Kidney (tissue), 14 donors: ENCODE data around the gene TMEM192. TPM values are rescaled to one million over a fixed set of nuclear protein-coding genes. Genes with fewer than 3 reads are reported as not detected.

ENCODE experiments used
- DNase-seq, 5 donors: peaks; one replicate each; pipeline ENCODE4 v3.0.0-alpha.2; 2013 to 2020
- FAIRE-seq: peaks from 2 replicates; lab custom pipeline; 2012; peaks lifted over from hg19 to GRCh38; lab: Jason Lieb, UNC
- H3K27ac ChIP-seq, 2 donors: one replicate each; pipeline ENCODE4 v1.7.0; 2013; ENCODE audit warnings: low read depth in 2 of 2, low read length in 2 of 2, inconsistent platforms in 1 of 2
- H3K27me3 ChIP-seq: one replicate; pipeline ENCODE4 v1.7.1; 2013; ENCODE audit warnings: low read length, inconsistent platforms; ENCODE audit not compliant: control insufficient read depth, insufficient read depth
- H3K36me3 ChIP-seq, 3 donors: one replicate each; pipeline versions ENCODE4 v1.7.0 to v1.7.1; 2013; ENCODE audit warnings: low read length in 3 of 3, control low read depth in 1 of 3, inconsistent platforms in 1 of 3; ENCODE audit not compliant: insufficient read depth in 3 of 3, control insufficient read depth in 2 of 3
- H3K4me1 ChIP-seq, 3 donors: one replicate each; pipeline versions ENCODE4 v1.7.0 to v1.7.1; 2013; ENCODE audit warnings: low read length in 3 of 3, inconsistent platforms in 1 of 3, low read depth in 1 of 3; ENCODE audit not compliant: control insufficient read depth in 2 of 3, insufficient read depth in 2 of 3
- H3K4me3 ChIP-seq, 3 donors: one replicate each; pipeline versions ENCODE4 v1.7.0 to v1.8.1; 2013; ENCODE audit warnings: low read length in 3 of 3, control low read depth in 1 of 3, inconsistent platforms in 1 of 3
- H3K9ac ChIP-seq, 3 donors: one replicate each; pipeline versions ENCODE4 v1.7.0 to v1.7.1; 2013; ENCODE audit warnings: low read length in 3 of 3, control low read depth in 1 of 3, inconsistent platforms in 1 of 3
- H3K9me3 ChIP-seq, 3 donors: one replicate each; pipeline versions ENCODE4 v1.7.0 to v1.7.1; 2013; ENCODE audit warnings: low read length in 3 of 3, control low read depth in 1 of 3, inconsistent platforms in 1 of 3; ENCODE audit not compliant: control insufficient read depth in 2 of 3, insufficient read depth in 1 of 3
- intact Hi-C: fragments of 100-400 bp; cut with DNase I; formaldehyde crosslinking; loops from one replicate; pipeline ENCODE4 v1.11.1; 2022
- polyA plus RNA-seq: library from polyadenylated mRNA; stranded (reverse); fragments of 350-450 nt; fragmentation: Illumina TruSeq; extraction: RNeasy Lipid Tissue Mini Kit (QIAGEN cat#74804); gene quantifications from one replicate; pipeline ENCODE4 v1.2.3, GENCODE V29; 2014; ENCODE audit warnings: low read depth, low replicate concordance; ENCODE audit not compliant: insufficient read depth
- total RNA-seq: library from RNA; stranded (reverse); fragmentation: NEBNext Ultra II Directional; extraction: Animal tissue kit (Norgen Biotek cat#: 25700); gene quantifications from one replicate; pipeline ENCODE4 v1.2.1, GENCODE V29; 2021
- TF ChIP-seq, protein P1 (sequence below): IDR thresholded peaks from 3 replicates; pipeline ENCODE4 v1.5.1; 2012; ENCODE audit warnings: mild to moderate bottlenecking, moderate library complexity, borderline replicate concordance; ENCODE audit not compliant: insufficient read depth; ENCODE audit errors: extremely low read depth
- donor health status: control.
- donor health status: control.
- donor health status: control.
- donor health status: control.
- donor health status: control.
- donor health status: DM: yes; HTN: yes; CAD: no.
- donor health status: Normal renal cell carcinoma (clear cell type).

The TMEM192 gene
- total and polyA plus RNA-seq, 2 donors from 2014 or later, result 14.9 to 19.6 TPM

- Histone ChIP-seq H3K4me3 (no peak overlapping the region), H3K27ac (no peak overlapping the region), H3K9ac (no peak overlapping the region), H3K27me3 (no peaks in the 10 kb centered on the region), H3K36me3 (no peaks in the 10 kb centered on the region), H3K9me3 (no peaks in the 10 kb centered on the region), H3K4me1 (no peaks in the 10 kb centered on the region)
- TF ChIP-seq, protein P1, sequence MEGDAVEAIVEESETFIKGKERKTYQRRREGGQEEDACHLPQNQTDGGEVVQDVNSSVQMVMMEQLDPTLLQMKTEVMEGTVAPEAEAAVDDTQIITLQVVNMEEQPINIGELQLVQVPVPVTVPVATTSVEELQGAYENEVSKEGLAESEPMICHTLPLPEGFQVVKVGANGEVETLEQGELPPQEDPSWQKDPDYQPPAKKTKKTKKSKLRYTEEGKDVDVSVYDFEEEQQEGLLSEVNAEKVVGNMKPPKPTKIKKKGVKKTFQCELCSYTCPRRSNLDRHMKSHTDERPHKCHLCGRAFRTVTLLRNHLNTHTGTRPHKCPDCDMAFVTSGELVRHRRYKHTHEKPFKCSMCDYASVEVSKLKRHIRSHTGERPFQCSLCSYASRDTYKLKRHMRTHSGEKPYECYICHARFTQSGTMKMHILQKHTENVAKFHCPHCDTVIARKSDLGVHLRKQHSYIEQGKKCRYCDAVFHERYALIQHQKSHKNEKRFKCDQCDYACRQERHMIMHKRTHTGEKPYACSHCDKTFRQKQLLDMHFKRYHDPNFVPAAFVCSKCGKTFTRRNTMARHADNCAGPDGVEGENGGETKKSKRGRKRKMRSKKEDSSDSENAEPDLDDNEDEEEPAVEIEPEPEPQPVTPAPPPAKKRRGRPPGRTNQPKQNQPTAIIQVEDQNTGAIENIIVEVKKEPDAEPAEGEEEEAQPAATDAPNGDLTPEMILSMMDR, result no peak
- no peak for FAIRE-seq
- DNase-seq, result no peak
- intact Hi-C loops, result no loop called here
Measured at GRCh38 chr4:165059386-165059785, 53.3 kb downstream of the TMEM192 start.

DNA sequence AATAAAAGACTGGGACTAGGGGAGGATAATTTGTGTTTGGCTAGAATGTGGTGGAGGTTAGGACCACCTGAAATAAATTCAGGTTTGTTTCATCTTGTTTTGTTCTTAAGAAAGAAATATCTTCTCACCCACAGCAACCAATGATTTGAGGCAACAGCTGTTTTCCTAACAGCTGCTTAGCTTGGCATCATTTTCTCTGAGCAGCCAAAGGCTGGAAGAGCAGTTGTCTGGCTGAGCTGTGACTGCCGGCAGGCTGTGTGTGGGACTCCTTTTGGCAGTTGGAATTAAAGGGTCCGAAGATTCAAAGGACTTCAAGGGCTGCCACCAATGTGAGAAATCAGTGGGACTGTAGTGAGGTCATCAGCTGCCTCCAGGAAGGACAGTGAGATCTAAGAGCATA, 54.0 kb downstream of the TMEM192 start:
- no peak for FAIRE-seq
- no peak overlapping the region for H3K9ac ChIP-seq
- intact Hi-C loops, result no loop called here
- no peak overlapping the region for H3K4me3 ChIP-seq
- TF ChIP-seq, protein P1, result no peak
- H3K36me3 ChIP-seq, result no peaks in the 10 kb centered on the region
- no peaks in the 10 kb centered on the region for H3K9me3 ChIP-seq
- no peaks in the 10 kb centered on the region for H3K27me3 ChIP-seq
- H3K4me1 ChIP-seq, result no peaks in the 10 kb centered on the region
- DNase-seq, result no peak
- no peak overlapping the region for H3K27ac ChIP-seq

DNA sequence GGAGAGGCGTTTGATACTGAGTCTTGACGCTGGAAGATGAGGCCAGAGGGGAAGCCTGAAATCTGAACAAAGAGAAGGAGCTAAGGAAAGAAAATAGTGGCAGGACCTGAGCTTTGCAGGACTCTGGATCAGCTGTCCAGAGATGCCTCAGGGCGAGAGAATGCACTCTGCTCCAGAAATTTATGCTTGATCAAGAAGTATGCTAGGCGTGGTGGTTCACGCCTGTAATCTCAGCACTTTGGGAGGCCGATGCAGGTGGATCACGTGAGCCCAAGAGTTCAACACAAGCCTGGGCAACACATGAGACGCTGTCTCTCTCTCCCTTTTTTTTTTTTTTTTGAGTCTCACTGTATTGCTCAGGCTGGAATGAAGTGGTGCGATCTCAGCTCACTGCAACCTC, 57.1 kb downstream of the TMEM192 start:
- H3K9ac ChIP-seq, result no peak overlapping the region
- no peaks in the 10 kb centered on the region for H3K36me3 ChIP-seq
- no peaks in the 10 kb centered on the region for H3K4me1 ChIP-seq
- intact Hi-C loops, result no loop called here
- no peak for FAIRE-seq
- no peak for DNase-seq
- no peaks in the 10 kb centered on the region for H3K9me3 ChIP-seq
- H3K27ac ChIP-seq, result no peak overlapping the region
- no peaks in the 10 kb centered on the region for H3K27me3 ChIP-seq
- no peak overlapping the region for H3K4me3 ChIP-seq
- TF ChIP-seq, protein P1, result no peak

GRCh38 chr4:165053645-165054044, 59.0 kb downstream of the TMEM192 start, which contains the start of gene TRIM75:
Gene TRIM75 (plus strand): TSS chr4:165053866. CDS start chr4:165059148, 5,282 bp downstream.
- Histone ChIP-seq H3K9me3 (no peaks in the 10 kb centered on the region), H3K36me3 (no peaks in the 10 kb centered on the region), H3K4me1 (no peaks in the 10 kb centered on the region), H3K9ac (no peak within 1 kb of the TSS), H3K27ac (no peak within 1 kb of the TSS), H3K4me3 (no peak within 1 kb of the TSS), H3K27me3 (no peaks in the 10 kb centered on the region)
- TF ChIP-seq, protein P1, result no peak
- intact Hi-C loops, result no loop called here
- no peak for DNase-seq
- FAIRE-seq, result no peak
